HG03520 (cell line): ENCODE data around the gene UBQLN4.
"Not testable (repeated sequence)": the region's sequence is repeated elsewhere in the genome, so short reads cannot be mapped to it uniquely, and the experiment has no call there.

Source experiments
- ATAC-seq: cut with Tn5 transposase; IDR thresholded peaks from one replicate; pipeline ENCODE4 v1.9.1; 2021; ENCODE audit warnings: mild to moderate bottlenecking, moderate library complexity; ENCODE audit not compliant: unreplicated experiment

The UBQLN4 gene

DNA sequence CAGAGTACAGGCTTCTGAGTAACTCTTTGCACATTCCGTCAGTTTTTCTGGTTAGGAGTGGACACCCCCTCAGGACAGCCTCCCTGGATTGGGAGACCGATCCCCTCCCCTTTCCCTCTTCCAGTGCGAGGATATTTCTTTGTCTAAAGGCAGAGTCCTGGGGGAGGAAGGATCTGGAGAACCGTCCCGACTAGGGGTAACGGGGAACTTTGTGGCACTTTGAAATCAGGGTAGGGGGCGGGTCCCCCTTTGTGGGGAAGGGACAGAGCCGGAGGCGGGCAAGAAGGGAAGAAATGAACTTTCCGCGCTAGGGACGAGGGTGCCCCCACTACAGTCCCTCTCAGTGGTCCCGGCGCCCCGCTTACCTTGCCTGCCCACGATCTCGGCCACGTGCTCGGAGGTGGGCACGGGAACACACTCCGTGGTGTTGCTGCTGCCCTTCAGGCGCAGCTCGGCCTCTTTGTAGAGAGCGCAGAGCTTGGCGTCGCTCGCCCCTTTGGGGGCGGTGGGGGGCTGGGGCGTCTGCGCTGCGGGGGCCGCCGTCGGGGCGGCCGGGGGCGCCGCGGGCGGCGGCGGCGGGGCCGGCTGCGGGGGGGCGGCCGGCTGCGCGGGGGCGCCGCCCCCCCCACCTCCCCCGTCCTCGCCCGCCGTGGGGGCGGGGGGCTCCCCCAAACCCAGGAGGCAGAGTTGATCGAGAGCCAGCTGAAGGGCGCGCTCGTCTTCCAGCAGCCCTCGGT, 27.8 kb upstream of the UBQLN4 start:
- no peak for ATAC-seq

DNA sequence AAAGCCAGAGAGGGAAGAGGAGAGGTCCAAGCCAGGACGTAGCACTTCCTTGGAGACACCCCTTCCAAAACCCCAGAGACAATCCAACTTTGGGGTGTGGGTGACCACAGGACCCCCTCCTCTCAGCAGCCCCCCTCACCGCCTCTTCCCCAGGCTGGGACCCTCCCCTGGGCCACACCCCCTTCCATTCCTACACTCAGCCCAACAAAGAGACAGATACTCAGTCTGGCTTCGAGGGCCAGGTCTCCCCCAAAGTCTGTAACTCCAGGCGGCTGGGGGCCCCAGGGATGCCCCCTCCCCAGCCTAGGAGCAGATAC, 27.2 kb upstream of the UBQLN4 start:
- no peak for ATAC-seq

DNA sequence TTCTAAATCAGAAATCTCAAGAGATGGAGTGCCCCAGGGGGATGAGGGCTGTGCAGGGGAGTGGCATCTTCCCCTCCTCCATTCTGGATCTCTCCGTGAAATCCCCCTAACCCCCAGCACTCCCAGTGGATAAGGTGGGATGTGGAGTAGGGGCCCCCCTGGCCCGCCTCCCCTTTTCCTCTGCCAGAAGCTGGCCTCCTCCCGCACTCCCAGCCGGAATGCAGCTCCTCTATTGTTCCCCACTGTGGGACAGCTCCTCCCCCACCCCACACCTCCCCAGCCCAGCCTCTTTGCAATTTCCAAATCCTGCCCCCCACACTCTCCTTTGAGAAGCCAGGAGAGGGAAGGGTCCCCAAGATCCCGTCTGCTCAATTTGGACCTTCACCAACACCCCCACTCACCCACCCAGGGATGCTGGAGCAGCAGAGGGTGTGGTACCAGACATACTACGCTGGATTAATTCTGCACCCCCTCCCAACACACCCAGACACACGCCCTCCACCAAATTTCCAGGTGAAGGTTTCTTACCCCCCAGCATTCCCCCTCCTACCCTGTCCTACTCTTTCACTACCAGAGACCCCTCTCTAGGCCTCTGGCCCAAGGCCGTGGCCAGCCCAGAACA, 26.8 kb upstream of the UBQLN4 start:
- no peak for ATAC-seq

DNA sequence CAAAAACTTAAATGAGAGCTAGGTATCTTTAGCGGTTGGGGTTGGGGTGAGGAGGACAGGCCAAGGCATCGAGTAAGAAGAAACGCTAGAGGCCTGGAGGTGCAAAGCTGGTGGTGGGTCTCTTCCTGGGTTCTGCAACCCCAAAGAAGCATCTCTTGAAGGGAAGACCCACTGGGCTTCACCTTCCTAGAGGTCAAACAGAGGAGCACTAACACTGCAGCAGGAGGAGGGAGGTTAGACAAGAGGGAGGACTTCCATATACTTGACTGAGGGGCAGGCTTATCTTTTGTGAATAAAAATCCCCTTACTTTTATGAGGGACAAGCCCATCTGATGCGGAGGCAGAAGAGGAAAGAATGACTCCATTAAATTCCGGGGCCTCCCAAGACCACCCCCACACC, 26.2 kb upstream of the UBQLN4 start:
- no peak for ATAC-seq

DNA sequence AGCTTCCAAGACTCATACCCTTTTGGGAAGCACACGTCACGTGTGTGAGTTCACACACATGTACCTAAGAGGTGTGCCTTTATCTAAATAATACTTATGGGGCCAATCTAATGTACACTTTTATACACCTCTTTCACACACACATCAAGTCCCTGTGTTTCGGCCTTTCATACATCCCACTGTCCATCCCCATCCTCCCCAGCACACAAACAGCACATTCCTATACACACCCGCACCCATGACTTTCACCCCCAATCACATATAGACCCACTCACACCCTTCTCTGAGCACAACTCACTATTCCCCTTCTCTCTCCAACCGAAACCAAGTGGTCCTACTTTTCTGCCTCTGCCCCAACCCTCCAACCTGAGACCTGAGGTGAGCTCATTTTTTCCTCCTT, 25.1 kb upstream of the UBQLN4 start:
- no peak for ATAC-seq

DNA sequence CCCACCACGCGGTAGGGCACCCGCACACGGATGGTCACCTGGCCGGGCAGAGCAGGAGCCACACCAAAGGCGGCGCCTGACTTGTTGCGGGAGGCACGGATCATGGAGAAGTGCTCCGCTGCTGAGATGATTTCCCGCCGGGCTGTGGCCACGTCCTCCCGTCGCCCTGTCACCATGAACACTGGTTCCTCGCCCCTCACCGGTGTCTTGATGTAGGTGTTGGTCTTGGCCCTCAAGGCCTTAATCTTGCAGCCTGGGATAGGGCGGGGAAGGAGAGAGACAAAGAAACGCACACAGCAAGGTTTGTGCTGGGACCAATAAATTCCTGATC, 23.8 kb upstream of the UBQLN4 start:
- ATAC-seq: no peak

DNA sequence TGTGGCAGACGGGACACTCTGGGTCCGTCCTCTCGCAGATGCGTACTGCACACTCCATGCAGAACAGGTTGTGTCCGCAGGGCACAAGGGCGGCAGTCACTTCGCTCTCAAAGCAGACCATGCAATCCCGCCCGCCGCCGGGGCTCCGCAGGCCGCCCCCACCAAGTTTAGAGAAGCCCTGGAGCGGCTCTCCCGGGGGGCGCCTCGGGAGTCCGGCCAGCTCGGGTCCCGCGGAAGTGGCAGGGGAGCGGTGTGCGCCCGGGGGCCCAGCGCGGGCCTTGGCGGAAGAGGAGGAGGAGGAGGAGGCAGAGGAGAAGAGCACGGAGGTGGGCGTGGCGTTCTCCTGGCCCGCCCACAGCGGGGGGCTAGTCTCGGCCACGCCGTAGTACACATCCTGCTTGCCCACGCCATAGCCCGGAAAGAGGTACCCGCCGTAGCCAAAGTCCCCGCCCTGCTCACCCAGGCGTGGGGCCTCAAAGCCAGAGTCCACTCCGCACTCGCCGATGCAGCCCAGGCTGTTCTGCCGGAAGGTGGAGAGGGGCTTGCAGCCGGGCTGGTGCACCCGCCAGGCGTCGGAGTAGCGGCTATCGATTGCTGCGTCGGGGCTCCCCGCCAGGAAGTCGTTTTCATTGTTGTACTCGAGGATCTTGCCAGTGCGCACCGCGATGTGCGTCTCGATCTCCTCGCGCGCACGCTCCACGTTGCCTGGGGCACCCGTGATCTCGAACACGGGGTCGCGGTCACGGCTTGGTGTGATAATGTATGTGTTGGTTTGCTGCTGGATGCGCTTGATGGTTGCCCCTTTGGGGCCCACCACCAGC, 23.2 kb upstream of the UBQLN4 start:
- no peak for ATAC-seq

DNA sequence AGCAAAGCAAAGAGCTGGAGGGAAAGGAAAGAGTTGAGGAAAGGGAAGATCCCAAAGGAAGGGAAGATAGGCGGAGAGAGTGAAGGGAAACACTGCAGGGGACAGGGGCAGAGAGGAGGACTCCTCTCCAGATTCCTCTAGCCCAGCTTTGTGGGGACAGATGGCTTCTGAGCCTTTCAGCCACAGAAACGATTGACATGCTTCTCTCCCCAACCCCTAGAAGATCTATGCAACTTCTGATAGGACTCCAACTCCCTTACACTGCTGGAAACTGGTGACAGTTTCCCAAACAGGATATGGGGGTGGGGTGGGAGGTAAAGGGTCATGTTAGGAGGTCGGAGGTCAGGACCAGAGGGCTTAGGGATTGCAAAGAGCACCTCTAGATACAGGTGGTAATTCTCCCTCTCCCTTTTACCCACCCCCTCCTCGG, 22.2 kb upstream of the UBQLN4 start:
- ATAC-seq: no peak

DNA sequence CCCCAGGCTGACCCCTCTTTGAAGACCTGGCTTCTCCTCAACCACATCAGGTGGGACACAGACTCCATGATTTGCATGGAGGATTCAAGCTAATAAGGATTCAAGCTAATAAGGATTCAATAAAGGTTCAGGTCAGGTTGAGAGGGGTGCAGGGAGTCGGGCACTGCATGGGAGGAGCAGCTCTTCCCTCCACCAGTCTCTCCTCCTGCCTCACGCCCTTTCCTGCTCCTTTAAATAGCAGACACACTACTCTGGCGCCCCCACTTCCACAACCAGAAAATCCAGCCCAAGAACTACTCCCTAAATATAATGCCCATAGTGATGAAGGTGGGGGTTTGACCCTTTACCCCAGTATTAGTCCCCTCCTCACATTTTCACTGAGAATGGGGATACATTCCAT, 21.6 kb upstream of the UBQLN4 start:
- no peak for ATAC-seq

DNA sequence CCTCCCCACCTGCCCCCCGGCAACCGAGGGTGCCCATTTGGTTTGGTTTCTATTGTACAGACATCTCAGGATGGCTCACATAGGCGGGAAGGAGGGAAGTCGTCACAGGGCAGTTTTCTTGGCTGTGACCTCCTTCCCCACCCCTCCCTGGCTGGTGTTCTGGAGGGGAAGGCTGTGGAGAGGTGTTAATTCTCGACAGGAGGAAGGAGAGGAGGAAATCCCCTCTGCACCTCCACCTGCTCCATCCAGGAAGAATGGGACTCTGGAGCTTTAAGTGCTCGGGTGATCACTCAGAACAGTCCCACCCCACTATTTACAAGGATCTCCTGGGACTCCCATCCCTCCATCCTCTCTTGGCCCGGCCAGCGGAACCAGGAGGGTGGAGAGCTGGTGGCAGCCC, 21.1 kb upstream of the UBQLN4 start:
- no peak for ATAC-seq

DNA sequence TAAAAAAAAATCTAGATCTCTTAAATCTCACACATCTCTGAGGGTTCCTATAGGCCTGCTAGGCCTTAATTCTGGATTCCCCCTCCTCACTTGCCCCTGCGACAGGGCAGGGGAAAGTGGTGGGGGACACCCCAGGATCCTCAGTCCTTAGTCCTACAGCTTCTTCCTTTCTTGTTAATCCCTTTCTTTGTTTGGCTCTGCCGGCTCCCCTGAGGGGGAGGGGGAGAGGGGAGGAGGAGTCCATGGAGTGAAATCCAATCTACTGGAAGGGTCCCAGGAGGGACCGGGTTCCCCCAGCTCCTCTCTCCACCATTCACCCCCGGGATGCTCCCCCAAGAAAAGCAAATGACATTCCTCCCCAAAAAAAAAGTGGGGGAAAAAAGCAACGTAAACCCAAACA, 20.1 kb upstream of the UBQLN4 start:
- ATAC-seq: no peak

DNA sequence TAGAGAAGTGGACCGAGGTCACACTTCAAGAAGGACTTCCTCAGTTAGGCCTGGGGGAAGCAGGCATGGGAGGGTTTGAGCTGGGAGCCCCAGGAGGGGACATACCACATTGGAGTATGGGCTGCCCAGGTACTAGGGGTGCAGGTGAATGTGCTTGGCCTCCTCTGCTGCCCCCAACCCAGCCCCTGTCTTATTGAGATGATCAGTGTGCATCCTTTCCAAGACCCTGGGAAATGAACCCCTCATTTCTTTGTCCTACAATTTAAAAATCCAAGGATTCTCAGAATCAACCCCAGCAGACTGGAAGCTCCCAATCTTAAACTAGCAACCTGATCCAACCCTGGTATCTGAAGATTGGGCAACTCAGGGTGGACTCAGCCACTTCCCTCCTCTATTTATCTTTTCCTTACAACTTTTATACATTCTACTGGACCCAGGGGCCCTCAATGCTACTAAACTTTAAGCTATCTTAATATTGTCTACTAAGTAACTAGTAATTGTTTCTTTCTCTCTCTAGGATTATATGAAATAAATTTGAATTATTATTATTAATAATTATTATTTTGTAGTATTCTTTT, 19.6 kb upstream of the UBQLN4 start:
- no peak for ATAC-seq

DNA sequence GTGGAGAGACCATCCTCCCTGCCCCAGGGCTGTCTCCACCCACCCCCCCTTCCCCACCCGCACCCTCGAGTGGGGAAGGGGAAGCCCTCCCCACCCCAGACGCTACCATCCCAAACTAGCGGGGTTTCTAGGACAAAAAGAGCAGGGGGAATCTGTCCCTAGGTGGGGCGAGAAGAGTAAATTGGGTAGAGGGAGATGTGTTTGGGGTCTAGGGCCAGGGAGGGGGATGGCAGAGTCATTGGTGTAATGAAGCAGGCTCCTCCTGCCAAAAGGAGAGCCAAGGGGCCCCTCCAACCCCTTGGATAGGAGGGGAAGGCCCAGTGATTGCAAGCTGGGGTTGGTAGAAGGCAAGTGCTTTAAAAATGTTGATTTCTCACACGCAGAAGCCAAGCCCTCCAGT, 18.7 kb upstream of the UBQLN4 start:
- no peak for ATAC-seq

DNA sequence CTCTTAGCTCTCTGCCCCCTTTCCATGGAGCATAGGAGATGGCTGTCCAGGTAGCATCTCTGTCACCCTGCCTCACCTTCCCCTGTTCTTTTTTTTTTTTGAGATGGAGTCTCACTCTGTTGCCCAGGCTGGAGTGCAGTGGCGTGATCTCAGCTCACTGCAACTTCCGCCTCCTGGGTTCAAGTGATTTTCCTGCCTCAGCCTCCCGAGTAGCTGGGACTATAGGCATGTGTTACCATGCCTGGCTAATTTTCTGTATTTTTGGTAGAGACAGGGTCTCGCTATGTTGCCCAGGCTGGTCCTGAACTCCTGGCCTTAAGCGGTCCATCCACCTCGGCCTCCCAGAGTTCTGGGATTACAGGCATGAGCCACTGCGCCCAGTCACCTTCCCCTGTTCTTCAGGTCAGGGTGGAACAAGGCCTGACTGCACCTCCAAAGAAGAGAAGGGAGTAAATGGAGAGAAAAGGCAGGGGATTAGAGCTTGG, 17.8 kb upstream of the UBQLN4 start:
- ATAC-seq: not testable (repeated sequence)

DNA sequence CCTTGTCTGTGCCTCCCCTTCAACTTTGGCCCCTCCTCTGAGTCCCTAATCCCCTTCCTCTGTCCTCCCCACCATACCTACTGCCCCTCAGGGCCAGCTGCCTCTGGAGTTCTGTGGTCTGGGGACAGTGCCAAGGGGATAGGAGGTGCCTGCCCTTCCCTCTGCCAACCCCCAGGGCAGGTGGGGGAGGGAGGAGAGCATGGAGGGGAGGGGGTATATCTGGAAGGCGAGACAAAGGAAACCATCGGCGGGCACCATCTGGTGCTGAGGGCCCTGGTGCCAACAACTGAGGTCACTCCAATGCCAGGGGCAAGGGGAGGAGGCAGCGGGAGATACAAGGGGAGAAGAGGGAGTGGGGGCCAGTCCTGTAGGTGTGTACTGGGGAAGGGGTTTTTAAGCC, 16.9 kb upstream of the UBQLN4 start:
- no peak for ATAC-seq

DNA sequence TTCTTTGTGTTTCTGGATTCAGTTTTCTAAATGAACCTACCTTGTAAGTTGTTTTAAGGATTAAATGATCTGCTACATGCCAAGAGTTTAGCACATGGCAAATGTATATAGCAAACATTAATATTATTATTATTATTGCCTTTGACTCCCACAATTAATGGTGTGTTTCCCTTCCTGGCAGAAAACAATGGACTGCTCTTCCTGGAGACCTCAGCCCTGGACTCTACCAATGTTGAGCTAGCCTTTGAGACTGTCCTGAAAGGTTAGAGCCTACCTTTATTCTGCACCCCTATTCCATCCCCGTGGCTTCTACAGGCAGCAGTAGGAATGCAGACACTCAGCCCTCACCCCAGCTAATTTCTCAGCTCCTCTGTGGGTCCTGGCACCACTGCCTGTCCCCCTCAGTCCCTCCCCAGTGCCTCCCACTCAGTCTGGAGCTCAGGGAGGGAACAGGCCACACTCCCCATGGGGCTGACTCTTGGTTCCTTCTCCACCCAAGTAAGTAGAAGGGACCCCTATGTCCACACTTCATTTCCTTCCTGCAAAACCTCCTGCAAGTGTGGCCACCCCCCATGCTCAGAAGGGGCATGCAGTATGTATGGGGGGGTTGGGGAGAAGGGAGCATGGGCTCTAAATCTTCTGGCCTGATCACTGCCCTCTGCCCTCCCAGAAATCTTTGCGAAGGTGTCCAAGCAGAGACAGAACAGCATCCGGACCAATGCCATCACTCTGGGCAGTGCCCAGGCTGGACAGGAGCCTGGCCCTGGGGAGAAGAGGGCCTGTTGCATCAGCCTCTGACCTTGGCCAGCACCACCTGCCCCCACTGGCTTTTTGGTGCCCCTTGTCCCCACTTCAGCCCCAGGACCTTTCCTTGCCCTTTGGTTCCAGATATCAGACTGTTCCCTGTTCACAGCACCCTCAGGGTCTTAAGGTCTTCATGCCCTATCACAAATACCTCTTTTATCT, 16.2 kb upstream of the UBQLN4 start:
- no peak for ATAC-seq

DNA sequence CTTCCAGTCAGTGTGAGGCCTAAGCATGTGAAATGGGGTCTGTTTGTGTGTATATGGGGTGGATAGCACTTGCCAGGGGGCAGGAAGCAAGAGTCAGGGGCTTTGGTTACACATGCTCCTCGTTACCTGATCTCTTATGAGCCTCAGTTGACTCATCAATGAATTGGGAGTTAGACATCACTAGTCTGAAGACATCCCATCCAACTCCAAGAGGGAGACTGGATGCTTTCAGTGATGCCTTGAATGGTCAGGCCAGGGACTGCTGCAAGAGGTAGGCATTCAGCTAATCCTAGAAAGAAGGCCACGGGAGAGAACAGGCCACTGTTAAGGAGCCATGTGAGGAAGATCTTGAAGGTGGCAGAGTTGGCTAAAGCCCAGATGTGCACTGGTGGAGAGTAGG, 13.7 kb upstream of the UBQLN4 start:
- no peak for ATAC-seq

DNA sequence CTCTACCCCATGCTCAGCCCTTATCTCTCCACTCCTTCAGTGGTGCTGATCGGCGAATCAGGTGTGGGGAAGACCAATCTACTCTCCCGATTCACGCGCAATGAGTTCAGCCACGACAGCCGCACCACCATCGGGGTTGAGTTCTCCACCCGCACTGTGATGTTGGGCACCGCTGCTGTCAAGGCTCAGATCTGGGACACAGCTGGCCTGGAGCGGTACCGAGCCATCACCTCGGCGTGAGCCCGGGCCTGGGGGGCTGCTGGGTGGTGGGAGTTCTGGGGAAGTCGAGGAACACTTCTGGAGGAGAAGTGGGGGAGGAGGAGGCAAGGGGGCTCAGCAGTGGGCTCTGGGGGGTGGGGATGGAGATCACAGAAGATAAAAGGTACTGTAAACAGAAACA, 12.3 kb upstream of the UBQLN4 start:
- ATAC-seq: no peak

DNA sequence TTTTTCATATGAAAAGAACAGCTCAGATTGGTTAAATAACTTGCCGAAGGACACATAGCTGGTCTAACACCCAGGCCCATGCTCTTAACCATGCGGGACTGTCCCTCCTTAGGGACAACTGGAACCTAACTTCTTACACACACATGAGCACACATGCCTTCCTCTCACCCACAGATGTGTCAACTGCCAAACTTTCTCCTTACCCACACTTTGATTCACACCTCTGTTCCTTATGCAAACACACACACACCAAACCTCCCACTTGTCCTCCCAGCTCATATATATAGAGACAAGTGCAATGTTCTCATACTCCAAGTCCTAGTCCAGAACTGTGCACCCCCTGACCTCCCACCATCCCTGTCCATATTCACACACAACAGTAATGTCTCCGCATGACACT, 11.6 kb upstream of the UBQLN4 start:
- ATAC-seq: no peak

DNA sequence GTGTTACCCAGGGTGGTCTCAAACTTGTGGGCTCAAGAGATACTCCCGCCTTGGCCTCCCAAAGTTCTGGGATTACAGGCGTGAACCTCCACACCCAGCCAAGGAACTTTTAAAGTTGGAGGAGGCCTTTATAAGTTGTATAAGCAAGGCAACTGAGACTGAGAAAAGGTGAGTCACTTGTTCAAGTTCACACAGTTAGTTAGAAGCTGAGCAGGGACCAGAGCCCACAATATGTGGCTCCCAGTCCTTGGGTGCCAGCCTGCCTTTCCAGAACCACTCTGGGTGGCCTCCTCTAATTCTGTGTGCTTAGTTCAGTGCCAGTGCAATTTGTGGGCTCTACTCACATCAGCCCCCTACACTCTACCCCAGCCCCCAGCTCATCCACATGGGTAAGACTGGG, 11.0 kb upstream of the UBQLN4 start:
- no peak for ATAC-seq

DNA sequence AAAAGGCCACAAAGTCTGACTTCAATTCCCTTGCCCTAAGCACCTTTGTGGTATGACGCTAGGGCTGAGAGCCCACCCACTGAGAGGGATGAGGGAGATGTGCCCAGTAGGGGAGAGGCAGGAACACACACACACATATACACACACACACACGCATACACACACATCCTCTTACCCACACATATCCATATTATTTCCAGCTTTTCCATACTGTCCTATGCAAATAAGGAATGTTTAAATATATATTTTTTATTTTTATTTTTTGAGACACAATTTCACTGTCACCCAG, 10.3 kb upstream of the UBQLN4 start:
- ATAC-seq: no peak
